ENCODE data around the gene REEP6.

The REEP6 gene

DNA sequence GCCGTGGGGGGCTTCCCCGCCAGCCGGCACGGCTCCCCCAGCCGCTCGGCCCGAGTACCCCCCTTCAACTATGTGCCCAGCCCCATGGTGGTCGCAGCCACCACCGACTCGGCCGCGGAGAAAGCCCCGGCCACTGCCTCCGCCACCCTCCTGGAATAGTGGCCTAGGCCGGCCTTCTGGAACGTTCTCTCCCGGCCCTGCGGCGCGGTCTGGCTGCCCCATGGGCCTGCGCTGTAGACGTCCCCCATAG lies 21.0 kb upstream of the REEP6 start:
- ATAC-seq (ENCODE audit: low read depth), result no peak

DNA sequence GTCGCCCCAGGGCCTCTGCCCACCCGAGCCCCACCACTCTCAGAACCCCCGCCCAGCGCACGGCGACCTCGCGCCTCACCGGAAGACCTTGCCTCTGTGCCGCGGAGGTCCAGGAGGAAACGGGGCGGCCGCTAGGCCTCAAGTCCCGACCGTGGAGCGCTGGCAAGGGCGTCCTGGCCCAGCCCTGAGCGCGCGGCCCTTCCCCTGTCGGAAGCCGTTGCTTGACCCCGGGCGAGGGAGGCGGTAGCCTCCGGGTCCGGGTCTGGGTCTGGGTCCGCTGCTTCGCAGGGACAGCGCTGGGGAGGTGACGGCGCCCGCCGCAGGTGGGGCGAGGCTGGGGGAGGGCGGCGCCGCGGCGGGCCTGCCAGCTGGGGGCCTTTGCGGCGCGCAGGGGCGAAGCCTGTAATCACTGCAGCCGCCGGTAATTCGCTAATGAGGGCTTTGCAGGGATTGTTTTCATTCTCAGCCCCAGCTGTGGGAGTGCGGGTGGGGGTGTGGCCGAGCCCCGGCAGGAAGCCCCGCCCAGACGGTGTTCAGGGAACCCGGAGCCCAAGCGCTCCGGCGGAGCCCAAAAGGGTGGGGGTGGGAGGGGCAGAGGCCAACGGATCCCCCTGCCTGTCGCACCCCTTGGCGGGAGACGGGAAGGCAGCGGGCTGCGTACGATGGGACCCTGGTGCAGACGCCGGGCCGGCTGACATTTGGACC lies 20.5 kb upstream of the REEP6 start:
- H3K27ac ChIP-seq (ENCODE audit: poor library complexity, severe bottlenecking), result no peak overlapping the region
- no peaks in the 10 kb centered on the region for H3K36me3 ChIP-seq (ENCODE audit: low read depth)
- H3K4me1 ChIP-seq (ENCODE audit: insufficient read depth, poor library complexity, severe bottlenecking), result peaks cover 5% of the 10 kb centered on the region
- TF ChIP-seq, protein P1, sequence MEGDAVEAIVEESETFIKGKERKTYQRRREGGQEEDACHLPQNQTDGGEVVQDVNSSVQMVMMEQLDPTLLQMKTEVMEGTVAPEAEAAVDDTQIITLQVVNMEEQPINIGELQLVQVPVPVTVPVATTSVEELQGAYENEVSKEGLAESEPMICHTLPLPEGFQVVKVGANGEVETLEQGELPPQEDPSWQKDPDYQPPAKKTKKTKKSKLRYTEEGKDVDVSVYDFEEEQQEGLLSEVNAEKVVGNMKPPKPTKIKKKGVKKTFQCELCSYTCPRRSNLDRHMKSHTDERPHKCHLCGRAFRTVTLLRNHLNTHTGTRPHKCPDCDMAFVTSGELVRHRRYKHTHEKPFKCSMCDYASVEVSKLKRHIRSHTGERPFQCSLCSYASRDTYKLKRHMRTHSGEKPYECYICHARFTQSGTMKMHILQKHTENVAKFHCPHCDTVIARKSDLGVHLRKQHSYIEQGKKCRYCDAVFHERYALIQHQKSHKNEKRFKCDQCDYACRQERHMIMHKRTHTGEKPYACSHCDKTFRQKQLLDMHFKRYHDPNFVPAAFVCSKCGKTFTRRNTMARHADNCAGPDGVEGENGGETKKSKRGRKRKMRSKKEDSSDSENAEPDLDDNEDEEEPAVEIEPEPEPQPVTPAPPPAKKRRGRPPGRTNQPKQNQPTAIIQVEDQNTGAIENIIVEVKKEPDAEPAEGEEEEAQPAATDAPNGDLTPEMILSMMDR (IDR thresholded peaks at IDR 0.05; ENCODE audit: poor library complexity, severe bottlenecking), result no peak
- DNase-seq (ENCODE audit: low spot score) (no peak), ATAC-seq (ENCODE audit: low read depth) (peak; percentile 26; the same call in 2 of the 3 replicates)
- H3K27me3 ChIP-seq (ENCODE audit: insufficient read depth, poor library complexity, severe bottlenecking), result peaks cover 59% of the 10 kb centered on the region
- H3K4me3 ChIP-seq (ENCODE audit: severe bottlenecking), result peak overlapping the region; percentile 1
- H3K9me3 ChIP-seq (ENCODE audit: severe bottlenecking), result no peaks in the 10 kb centered on the region

More for the DNA sequence above, 21.0 kb upstream of the REEP6 start:
- Histone ChIP-seq H3K27me3 (ENCODE audit: insufficient read depth, poor library complexity, severe bottlenecking) (peaks cover 64% of the 10 kb centered on the region), H3K4me3 (ENCODE audit: severe bottlenecking) (peak overlapping the region; percentile 1), H3K36me3 (ENCODE audit: low read depth) (no peaks in the 10 kb centered on the region), H3K4me1 (ENCODE audit: insufficient read depth, poor library complexity, severe bottlenecking) (peaks cover 5% of the 10 kb centered on the region), H3K9me3 (ENCODE audit: severe bottlenecking) (no peaks in the 10 kb centered on the region), H3K27ac (ENCODE audit: poor library complexity, severe bottlenecking) (no peak overlapping the region)
- DNase-seq (ENCODE audit: low spot score), result no peak
- TF ChIP-seq, protein P1 (IDR thresholded peaks at IDR 0.05; ENCODE audit: poor library complexity, severe bottlenecking), result no peak

DNA sequence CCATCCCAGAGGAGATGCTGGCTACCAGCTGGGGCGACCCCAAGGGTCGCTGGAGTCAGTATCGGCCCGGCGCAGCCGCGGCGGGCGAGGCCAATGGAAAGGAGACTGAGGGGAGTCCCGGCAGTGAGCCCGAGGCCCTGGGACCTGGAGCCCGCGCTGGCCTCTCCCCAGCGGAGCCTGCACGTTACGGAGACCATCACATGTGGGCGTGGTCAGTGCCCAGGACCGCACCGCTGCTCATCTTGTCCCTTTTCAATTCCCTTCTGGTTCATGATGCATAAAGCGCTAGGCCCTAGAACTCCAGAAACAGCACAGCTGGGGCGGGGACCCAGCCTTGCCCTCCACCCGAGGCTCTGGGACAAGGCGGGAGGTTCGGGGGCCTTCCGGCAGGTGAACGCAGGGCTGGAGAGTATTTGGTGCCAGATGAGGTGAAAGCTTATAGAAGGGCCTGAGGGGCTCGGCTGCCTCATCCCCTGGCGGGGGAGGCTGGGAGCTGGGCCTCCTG lies 19.9 kb upstream of the REEP6 start:
- peaks cover 56% of the 10 kb centered on the region for H3K27me3 ChIP-seq (ENCODE audit: insufficient read depth, poor library complexity, severe bottlenecking)
- TF ChIP-seq, protein P1 (IDR thresholded peaks at IDR 0.05; ENCODE audit: poor library complexity, severe bottlenecking), result no peak
- ATAC-seq (ENCODE audit: low read depth) (peak; percentile 7; the same call in 1 of the 3 replicates), DNase-seq (ENCODE audit: low spot score) (no peak)
- no peaks in the 10 kb centered on the region for H3K36me3 ChIP-seq (ENCODE audit: low read depth)
- no peaks in the 10 kb centered on the region for H3K9me3 ChIP-seq (ENCODE audit: severe bottlenecking)
- H3K27ac ChIP-seq (ENCODE audit: poor library complexity, severe bottlenecking), result no peak overlapping the region
- peak overlapping the region; percentile 1 for H3K4me3 ChIP-seq (ENCODE audit: severe bottlenecking)
- H3K4me1 ChIP-seq (ENCODE audit: insufficient read depth, poor library complexity, severe bottlenecking), result peaks cover 5% of the 10 kb centered on the region

DNA sequence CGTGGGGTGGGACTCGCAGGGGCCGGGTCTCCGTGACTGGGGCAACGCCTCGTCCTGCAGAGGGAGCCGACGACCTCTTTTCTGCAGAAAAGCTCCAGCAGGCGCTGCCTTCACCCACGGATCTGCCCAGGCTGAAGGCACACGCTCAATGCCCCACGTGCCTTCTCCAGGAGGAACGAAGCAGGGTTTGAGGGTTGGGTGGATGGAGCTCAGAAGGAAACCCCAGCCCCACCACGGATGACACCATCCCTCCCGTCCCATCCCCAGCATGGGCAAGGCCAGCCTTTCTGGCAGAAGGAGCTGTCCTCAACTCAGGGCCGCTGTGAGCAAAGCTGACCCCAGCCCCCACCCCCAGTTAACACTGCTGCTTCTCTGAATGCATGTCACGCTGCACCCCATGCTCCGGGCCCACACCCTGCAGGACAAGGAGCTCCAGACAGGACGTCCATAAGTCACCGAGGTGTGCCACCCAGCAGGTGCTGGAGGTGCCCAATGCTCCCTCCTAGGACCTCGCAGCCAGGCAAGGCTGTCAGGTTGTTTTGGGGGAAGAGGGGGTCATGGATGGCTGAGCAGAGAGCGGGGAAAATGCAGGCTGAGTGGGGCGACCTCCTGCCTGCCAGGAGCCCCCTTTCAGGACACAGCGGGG lies 19.3 kb upstream of the REEP6 start:
- peaks cover 5% of the 10 kb centered on the region for H3K4me1 ChIP-seq (ENCODE audit: insufficient read depth, poor library complexity, severe bottlenecking)
- DNase-seq (ENCODE audit: low spot score) (no peak), ATAC-seq (ENCODE audit: low read depth) (0 out of 3 replicates have a peak, but pooled peaks have one; percentile 2)
- H3K27ac ChIP-seq (ENCODE audit: poor library complexity, severe bottlenecking), result no peak overlapping the region
- peaks cover 50% of the 10 kb centered on the region for H3K27me3 ChIP-seq (ENCODE audit: insufficient read depth, poor library complexity, severe bottlenecking)
- H3K4me3 ChIP-seq (ENCODE audit: severe bottlenecking), result no peak overlapping the region
- TF ChIP-seq, protein P1 (IDR thresholded peaks at IDR 0.05; ENCODE audit: poor library complexity, severe bottlenecking), result no peak
- no peaks in the 10 kb centered on the region for H3K9me3 ChIP-seq (ENCODE audit: severe bottlenecking)
- peaks cover 4% of the 10 kb centered on the region; the same call in 1 of the 2 replicates for H3K36me3 ChIP-seq (ENCODE audit: low read depth)

All from RWPE2 (cell line).